NCI-H2107 (cell line): ENCODE measurements around the gene TAP2.
A peak's percentile ranks its signal among the peaks of the same experiment; 100 is the strongest.

ENCODE experiments used
- DNase-seq: peaks from one replicate; lab custom pipeline; 2025; lab: John Stamatoyannopoulos, UW

TAP2 gene

DNA sequence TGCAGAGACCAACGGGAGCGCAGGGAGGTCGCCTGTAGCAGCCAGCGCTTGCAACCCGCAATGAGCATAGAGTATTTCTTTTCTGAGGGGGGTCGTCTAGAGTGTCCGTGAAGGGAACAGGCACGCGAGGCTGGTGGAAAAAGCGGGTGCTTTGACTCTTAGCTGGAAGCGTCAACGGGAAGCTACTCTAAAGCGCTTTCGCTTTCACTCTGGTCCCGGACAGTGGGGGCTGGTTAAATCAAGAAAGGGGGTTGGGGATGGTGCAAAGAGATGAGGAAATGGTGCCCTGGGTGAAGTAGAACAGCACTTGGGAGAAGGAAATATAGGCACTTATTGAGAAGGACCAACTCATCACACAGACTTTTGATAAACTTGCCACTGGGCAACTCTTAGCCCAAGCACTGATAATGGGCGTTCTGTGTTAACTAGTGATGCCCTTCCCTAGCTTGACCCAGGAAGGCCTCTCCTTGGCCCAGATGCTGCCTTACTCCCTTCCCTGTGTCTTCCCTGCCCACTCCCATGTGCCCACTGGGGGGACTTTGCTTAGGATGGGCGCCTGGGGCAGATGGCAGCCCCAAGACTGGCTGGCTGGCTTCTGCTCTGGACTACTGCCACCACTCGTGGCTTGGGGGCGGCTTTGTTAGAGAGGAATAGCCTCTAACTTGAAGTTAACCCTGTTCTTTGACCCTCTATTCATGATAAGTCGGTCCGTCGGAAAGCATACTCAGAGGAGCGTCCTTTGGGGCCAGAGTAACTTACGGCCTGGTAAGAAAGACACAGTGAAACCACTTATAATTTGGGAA lies 16.0 kb upstream of the TAP2 start:
- no peak for DNase-seq

DNA sequence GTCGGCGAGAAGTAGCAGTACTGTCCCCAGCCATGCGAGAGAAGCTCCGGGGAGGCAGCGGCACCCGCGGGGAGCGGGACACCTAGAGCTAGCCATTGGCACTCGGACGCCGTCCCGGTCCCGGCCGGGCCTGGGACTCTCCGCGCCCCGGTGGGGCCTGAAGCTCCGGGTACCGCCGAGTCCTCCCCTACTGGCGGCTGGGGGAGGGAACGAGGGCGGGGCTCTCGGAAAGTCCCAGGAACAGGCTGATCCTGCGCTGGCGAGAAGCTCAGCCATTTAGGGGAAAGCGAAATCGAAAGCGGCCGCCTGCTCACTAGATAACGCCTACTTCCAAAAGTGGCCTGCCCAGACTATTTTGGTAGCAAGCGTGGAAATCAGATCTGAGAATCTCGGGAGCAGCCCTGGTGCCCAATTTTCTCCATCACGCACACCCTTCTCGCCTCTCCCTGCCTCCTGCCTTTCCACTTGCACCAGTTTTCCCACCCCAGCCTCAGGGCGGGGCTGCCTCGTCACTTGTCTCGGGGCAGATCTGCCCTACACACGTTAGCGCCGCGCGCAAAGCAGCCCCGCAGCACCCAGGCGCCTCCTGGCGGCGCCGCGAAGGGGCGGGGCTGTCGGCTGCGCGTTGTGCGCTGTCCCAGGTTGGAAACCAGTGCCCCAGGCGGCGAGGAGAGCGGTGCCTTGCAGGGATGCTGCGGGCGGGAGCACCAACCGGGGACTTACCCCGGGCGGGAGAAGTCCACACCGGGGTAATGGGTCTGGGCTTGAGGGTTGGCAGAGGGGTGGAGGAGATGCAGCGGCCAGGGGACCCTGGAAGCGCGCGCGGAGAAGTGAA lies 15.2 kb upstream of the TAP2 start, which contains the start of the genes PSMB9 and TAP1:
TSS of gene PSMB9 (plus strand) at position 652 of the 835 bp plus-strand sequence. CDS start at position 690, 38 bp downstream.
TSS of gene TAP1 (minus strand) at position 164 of the 835 bp plus-strand sequence. CDS start at position 96, 68 bp downstream.
- peak; percentile 63 for DNase-seq

DNA sequence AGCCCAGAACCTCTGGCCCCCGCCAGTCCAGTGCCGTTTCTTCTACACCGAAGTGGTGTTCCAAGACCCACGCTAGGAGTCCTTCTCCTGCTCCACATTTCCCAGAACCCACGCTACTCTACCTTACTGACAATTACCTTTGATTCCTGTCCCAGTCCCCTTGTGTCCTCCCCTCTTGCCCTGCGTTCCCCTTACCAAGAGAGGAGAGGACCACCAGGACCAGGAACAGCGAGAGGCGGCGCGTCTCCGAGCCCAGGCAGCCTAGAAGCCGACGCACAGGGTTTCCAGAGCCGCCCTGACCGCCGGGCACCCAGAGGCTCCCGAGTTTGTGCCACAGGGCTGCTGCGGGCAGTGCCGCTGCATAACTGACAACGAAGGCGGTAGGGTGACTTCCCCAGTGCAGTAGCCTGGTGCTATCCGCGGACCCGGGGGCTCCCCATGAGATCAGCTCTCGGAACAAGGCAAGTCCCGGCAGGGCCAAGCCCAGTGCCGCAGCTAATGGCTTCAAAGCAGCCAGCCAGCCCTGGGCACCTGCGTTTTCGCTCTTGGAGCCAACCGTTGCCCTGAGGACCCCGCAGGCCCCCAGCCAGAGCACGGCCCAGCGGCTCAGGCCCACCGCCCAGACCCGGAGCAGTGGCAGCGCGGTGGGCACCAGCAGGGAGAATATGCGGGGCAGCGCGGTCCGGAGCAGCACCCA lies 14.5 kb upstream of the TAP2 start:
- DNase-seq = no peak

DNA sequence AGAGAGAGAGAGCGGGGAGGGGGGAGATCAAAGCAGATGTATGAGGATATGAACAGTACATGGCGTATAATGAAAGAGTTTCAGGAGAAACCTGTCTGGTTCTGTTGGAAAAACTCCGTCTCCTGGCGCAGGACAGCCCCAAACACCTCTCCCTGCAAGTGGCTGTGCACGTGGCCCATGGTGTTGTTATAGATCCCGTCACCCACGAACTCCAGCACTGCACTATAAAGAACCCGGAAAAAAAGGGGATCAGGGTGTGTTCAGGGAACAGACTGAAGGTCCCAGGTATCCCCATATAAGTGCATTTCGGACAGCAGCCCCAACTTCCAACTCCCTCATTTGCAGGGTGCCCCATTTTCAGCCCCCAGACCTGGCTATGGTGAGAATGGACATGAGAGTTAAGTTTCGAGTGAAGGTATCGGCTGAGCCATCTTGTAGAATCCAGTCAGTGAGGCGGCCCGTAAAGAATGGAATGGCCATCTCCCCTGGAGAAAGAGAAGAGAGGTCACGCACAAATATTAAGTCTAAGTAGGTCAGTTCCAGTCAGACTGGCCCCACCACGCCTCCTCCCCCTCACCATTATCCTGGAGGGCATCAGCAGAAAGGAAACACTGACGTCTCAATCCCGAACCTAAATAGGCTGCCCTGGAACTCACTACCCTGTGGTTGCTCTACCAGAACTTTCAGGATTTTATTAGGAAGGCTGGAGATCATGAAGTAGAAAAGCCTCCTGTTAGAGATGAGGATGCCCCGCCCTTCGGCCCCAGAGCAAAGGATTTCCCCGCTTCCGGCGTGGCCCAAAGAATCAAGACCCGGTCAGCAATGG lies 13.7 kb upstream of the TAP2 start:
- DNase-seq = no peak

DNA sequence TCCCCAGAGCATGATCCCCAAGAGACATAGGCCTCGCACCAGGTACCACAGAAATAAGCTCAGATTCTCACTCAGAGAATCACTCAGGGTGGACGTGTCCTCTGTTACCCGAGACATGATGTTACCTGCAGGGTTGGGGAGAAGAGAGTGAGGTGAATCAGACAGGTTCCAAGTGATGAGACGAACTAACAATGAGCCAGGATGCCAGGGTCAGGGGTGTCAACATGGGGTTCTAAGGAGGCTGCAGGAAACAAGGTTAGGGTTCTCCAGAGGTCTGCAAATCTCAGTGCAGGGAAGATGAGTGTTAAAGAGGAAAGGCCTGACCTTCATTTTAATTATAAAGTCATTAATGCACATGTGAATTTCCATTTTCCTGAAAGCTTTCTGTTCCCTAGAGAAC lies 12.5 kb upstream of the TAP2 start:
- DNase-seq = no peak

DNA sequence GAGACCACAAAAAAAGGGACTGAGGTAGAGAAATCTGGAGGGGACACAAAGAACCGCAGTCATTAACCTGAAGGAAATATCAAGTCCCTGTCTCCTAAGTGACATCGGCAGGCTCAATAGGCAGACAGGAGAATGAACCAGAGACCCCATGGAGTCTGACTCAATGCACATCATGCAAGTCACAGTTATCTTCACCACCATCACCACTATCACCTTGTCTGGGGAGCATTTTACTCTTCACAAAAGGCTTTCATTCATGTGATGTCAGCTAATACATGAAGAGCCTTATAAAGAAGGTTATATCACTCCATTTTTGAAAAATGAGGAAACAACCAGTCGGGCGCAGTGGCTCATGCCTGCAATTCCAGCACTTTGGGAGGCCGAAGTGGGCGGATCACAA lies 10.6 kb upstream of the TAP2 start:
- DNase-seq = no peak

DNA sequence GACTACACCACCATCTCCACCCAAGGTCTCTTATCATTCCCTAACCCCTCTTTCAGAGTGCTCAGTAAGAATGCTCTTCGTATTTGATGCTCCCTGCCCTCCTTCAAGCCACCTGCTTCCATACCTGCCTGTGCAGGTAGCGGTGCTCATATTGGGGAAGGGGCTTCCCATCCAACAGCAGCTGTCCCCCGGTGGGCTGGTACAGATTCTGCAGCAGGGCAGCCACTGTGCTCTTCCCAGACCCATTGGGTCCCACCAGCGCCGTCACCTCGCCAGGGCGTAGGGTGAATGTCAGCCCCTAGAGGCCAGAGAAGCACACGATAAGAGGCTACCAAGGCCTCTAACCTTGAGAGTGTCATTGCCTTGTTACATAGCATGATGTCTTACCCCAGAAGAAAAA lies 9.3 kb upstream of the TAP2 start:
- DNase-seq = no peak

DNA sequence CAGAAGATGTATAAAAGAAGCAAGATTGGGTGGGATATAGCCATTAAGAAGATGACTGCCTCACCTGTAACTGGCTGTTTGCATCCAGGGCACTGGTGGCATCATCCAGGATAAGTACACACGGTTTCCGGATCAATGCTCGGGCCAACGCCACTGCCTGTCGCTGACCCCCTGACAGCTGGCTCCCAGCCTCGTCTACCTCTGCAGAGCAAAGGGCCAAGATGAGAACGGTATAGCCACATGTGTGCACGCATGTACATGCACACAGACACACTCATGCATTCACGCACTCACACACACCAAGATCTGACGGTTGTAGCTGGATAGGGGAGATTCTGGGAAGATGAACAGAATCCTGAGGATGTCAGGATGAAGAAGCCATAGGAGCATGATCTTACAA lies 8.5 kb upstream of the TAP2 start:
- no peak for DNase-seq

DNA sequence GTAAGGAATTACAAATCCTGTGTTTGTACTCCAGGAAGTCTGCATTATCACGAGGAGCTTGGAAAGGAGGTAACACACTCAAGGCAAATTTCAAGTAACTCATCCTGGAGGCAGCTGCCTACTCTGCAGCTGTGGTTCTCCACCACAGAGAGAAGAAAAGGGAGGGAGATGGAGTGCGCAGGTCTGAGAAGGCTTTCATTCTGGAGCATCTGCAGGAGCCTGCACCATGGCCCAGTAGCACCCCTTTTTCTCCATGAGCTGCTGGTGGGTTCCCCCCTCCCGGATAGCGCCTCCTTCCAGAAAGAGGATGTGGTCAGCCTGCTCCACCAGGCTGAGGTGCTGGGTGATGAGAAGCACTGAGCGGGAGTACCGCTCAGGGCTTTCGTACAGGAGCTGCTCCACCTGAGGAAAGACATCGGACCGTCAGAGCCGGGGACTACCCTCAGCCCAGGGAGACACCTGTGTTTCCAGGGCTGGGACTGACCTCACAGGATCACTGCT lies 6.9 kb upstream of the TAP2 start:
- no peak for DNase-seq

DNA sequence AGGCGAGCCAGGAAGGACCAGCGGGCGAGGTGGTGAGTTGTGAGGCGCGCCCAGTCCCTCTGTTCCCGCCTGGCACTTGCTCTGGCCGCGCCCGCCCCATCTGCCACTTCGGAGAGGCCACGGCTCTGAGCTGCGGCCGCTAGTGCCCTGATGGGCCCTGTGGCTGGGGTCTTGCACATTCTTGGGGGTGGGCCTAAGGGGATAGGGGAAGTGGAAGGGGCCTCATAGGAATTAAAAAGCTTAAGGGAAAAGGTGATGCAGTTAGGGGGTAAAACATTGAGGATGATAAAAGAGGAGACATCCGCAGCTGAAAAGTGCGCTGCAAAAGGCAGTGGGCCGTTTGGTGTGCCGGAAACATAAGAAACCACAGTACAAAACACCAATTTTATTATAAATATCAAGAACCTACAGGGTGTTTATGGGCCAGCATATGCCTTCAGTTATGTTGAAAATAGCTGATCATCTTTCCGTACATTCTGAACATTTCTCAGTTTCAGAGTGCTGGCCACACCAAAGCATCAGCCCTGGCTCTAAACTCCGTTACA lies 6.4 kb upstream of the TAP2 start:
- DNase-seq = no peak

DNA sequence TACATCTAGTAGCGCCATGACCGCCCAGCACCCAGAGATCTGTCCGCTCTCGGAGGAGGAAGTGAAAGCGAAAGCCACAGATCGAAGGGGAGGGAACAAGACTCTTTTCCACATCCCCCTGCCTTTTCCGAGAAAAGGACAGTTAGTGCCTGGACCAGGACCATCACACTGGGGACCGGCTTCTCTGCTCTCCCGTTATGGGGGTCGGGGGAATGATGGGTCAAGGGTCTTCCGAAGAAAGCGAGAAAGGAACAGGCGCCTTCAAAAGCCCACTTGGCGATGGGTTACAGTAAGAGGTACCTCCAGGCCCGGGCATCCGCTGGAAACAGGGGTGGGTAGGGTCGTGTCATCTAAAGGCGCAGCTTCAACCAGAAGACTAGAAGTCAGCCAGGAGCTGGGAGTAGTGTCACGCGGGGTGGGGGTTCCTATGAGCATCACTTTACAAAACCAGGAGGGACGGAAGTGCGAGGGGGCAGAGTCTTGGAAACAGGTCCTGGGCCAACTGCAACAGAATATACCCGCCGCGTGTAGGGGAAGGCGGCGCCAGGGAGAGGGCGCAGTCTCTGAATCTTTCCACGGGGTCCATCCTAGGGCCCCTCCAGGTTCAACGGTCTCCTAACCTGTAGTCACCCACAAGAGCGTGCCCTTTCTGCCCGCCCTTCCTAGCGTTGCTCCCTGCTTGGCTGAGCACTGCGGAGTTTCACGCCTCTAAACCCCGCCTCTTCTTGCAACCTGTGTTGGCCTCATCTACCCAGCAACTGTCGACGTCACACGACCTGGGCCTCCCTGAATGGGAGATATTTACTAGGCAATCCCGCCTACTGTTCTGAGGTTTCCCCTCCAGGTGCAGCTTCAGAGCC lies 5.7 kb upstream of the TAP2 start, which contains the start of gene PSMB8:
TSS of gene PSMB8 (minus strand) at position 69 of the 860 bp plus-strand sequence. CDS start at position 18, 51 bp downstream.
- peak; percentile 83 for DNase-seq

DNA sequence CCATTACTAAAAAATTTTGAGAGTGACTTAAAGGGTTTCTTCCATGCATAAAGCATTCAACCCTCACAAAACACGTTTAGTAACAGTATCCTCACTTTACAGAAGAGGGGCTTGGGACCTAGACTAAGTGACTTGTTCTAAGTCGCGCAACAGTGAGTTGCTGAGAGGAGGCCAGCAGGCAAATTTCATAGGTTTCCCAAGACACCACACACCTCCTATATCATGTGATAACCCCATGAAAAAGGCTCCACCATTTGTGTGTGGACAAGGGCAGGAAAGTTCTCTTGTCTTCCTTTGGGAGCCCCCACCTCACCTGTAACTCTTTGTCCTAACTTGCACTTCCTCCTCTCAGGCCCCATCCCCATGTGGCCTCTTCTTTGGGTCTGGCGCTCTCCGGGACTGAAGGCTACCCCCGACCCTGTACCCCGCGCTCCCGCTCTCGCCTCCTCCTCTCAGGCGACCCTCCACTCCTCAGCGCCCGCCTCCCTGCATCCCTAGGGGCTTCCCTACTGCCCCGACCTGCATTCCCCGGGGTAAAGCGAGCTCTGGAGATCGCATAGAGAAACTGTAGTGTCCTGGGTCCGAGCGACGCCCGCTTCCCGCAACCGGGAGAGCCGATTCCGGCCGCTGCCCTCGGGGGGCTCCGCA lies 4.9 kb upstream of the TAP2 start:
- DNase-seq = no peak

DNA sequence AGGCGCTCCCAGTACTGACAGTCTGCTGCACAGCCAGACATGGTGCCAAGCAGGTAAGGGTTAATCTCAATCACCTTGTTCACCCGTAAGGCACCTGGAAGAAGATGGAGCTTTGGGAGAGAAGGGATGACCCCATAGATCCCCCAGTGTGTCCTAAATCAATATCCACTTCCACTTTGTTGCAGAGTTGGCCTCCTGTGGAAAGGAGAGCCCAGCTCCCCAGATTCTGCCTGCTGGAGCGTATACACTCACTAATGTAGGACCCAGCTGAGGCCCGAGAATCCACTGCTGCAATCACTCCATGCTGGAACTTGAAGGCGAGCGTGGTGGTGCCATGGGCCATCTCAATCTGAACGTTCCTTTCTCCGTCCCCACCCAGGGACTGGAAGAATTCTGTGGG lies 4.2 kb upstream of the TAP2 start:
- no peak for DNase-seq

DNA sequence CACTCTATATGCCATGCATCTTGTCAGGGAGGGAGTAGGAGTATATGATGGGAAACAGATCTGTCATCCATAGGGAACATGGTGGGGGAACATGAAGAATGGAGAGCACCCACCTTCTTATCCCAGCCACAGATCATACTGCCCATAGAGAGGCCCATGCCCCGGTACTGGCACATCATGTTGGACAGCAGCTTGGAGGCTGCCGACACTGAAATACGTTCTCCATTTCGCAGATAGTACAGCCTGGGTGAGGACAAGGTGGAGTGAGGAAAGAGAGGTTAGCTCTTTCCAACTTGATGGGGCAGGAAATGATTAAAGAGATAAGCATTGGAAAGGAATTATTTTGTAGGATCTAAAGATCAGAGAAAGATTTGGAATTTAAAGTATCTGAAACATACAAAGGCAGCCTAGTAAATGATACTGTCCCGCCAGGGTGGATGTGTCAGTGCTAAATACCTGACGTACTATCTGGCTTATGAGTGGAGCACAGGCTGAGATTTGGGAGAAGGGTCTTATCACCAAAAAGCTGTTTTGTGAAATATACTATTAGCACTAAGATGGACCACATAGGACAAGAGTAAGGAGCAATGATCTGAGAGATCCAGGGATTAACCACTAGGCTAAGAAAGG lies 3.6 kb upstream of the TAP2 start:
- no peak for DNase-seq

DNA sequence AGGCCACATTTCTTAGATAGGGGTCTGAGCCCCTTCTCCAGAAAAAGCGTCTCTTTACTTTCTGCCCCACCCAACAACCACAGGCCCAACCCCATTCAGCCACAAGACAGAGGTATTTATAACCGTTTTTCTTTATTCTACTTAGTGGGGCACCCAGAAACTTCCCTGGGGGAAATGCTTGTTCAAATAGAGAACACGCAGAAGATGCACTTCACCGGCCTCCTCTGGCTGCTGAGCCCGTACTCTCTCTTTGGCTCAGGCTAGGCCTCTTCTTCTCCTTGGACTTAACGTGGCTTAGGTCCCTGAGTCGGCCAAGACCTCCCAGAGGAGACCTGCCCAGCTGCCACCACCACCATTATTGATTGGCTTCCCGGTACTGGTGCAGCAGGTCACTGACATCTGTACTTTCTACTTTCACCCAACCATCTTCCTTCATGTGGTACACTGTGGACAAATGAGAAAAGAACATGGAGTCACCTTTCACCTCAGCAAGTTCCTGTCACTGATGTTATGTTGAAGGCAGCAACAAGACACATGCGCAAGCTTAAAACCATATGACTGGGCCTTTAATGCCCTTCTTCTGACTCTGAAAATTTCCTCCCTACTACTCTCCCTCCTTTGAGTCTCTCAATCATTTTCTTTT lies 2.2 kb upstream of the TAP2 start:
- DNase-seq = no peak

DNA sequence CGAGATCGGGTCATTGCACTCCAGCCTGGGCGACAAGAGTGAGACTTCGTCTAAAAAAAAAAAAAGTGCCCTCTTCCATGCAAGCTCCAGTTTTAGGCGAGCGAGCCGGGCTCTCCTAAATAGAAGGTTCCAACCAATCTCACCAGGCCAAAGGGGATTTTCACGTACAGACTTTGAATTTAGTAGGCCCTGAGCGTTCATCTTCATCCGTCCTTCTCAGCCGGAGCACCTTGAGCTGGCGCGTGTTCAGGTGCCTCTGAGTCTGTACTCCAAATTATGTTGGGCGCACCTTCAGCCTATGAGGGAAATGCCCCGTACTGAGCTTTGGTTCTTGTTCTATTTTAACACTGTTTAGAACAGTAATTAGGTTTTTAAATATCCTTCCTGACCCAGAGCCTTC lies 817 bp upstream of the TAP2 start:
- no peak for DNase-seq

DNA sequence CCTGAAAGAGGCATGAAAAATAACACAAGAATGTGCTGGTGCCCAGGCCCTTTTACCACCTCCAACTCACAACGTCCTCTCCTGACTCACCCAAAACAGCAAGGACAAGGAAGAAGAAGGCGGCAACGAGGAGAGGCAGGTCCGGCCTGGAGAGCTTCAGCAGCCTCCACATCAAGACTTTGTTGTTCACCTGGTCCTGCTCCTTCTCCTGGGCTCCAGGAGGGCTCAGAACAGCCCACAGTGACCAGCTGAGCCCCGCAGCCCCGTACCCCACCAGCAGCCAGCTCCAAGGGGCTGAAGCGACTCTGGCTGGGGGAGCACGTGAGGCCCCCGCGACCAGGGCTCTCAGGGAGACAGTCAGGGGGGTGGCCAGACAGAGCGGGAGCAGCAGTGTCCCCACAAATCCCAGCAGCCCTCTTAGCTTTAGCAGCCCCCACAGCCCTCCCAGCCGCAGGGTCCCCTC lies 857 bp downstream of the TAP2 start:
- no peak for DNase-seq

DNA sequence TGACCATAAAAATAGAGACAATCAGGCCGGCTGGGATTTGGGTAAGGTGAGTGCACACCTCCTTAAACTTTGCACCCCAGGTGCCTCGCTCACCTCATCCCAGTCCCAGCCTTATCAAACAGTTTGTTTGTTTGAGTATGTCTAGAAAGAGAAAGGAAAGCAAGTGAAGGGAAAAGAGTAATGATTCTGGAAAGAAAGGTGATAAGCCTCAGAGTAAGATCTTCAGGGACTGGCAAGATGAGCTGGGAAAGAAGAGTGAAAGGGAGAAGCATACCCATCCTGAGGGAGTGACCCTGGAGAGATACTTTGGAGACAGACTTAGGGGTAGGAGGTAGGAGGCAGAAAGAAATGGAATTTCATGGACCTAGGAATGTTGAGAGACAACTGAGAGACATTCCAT lies 1.7 kb downstream of the TAP2 start:
- no peak for DNase-seq
